WERI-Rb-1 (cell line): ENCODE measurements around the gene MTHFD2L.
A peak's percentile ranks its signal among the peaks of the same experiment; 100 is the strongest.

Experiments used
- DNase-seq: peaks from one replicate; pipeline ENCODE4 v3.0.0-alpha.2; 2020
- H3K27ac ChIP-seq: fragments of 250-450 bp; sonication (Bioruptor Pico); 2 replicates; pipeline ENCODE4 v1.5.1; 2020; ENCODE audit warnings: mild to moderate bottlenecking, moderate library complexity
- H3K27me3 ChIP-seq: fragments of 250-450 bp; sonication (Bioruptor Pico); 2 replicates; pipeline ENCODE4 v1.5.1; 2021; ENCODE audit warnings: mild to moderate bottlenecking, low read depth, moderate library complexity; ENCODE audit not compliant: insufficient read depth, severe bottlenecking
- H3K36me3 ChIP-seq: fragments of 250-450 bp; sonication (Bioruptor Pico); 2 replicates; pipeline ENCODE4 v1.5.1; 2020; ENCODE audit warnings: mild to moderate bottlenecking, moderate library complexity
- H3K4me3 ChIP-seq: 2 replicates; pipeline ENCODE4 v1.5.1; 2011; ENCODE audit warnings: low read depth, mild to moderate bottlenecking, control low read depth, low read length
- H3K9me3 ChIP-seq: fragments of 250-450 bp; sonication (Bioruptor Pico); 2 replicates; pipeline ENCODE4 v1.5.1; 2021; ENCODE audit warnings: mild to moderate bottlenecking, moderate library complexity; ENCODE audit not compliant: severe bottlenecking
- CTCF ChIP-seq: IDR thresholded peaks from 2 replicates; pipeline ENCODE4 v1.5.1; 2011; ENCODE audit warnings: low read depth, mild to moderate bottlenecking, control low read depth, inconsistent platforms, low read length

The MTHFD2L gene

DNA sequence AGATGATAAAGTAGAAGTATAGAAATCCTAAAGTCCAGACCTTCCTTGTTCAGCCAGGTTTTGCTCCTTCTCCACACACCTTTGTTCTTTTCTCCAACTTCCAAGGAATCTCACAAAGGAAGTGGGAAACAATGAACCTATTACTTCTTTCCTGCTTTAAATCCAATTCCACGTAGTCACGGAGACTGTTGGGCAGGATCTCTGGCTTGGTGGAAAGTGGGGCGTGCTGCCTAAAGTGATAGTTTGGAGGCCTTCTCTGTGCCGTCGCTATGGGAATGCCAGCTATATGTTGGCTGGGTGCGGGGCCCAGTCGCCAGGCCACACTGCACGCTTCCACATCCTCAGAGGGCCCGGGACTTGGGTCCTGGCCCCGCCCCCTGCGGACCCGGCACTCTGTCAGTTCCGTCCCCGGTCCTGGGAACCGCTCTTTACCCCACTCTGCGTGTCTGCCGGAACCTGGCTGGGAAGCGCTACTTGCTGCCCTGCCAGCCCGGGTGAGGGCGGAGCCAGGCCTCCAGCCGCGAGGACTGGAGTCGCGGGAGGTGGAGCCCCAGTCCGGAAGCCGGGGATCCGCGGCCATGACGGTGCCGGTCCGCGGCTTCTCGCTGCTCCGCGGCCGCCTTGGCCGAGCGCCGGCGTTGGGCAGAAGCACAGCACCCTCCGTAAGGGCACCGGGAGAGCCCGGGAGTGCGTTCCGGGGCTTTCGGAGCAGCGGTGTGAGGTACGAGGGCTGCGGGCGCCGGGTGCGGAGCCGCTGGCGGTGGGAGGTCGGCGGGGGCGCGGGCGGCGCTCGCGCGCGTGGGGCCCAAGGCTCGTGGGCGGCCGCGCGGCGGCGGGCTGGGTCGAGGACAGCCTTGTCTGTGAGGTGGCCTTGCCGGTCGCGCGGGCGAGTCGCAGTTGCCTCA, at the start of gene MTHFD2L:
Gene MTHFD2L, plus strand, starts transcription at position 558 of the 905 bp plus-strand sequence. Its CDS starts 21 bp downstream, at position 579.
- peak within 1 kb of the TSS; percentile 82 for H3K27ac ChIP-seq
- H3K36me3 ChIP-seq, result peaks cover 22% of the 10 kb centered on the region
- peak; percentile 97 for DNase-seq
- H3K4me3 ChIP-seq, result peak within 1 kb of the TSS; percentile 63
- no peaks in the 10 kb centered on the region for H3K27me3 ChIP-seq
- H3K9me3 ChIP-seq, result no peaks in the 10 kb centered on the region
- TF ChIP-seq CTCF, result no peak

DNA sequence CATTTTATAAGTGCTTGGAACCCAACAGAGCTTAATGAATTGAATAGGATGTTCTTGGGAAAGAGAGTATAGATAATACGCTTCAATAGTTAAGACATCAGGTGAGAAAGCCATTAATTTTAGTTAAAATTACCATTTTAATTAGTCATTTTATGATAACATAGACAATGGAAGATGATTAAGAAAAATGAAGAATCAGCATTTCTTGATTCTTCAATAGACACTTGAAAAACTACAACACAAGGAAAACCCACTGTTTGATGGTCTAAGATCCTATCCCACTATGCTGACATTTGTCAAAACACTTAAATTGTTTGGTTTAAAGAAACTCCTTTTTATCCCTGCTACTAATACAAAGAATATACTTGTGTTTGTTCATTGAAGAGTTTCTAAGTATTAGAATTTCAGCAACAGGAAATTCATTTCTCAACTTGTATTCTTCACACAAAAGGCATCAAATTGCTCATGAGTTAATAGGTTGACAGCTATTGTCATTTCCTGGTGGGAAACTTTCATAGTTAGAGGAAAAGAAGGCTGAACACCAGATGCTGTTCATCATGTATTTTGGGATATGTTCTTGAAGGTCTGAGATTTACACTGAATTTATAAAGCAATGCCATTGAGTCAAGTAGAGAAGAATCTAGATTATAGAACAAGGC, 49.3 kb upstream of the MTHFD2L start:
- no peak for TF ChIP-seq CTCF
- Histone ChIP-seq H3K27ac (no peak overlapping the region), H3K27me3 (no peaks in the 10 kb centered on the region), H3K9me3 (no peaks in the 10 kb centered on the region), H3K36me3 (no peaks in the 10 kb centered on the region), H3K4me3 (no peak overlapping the region)
- DNase-seq, result no peak

DNA sequence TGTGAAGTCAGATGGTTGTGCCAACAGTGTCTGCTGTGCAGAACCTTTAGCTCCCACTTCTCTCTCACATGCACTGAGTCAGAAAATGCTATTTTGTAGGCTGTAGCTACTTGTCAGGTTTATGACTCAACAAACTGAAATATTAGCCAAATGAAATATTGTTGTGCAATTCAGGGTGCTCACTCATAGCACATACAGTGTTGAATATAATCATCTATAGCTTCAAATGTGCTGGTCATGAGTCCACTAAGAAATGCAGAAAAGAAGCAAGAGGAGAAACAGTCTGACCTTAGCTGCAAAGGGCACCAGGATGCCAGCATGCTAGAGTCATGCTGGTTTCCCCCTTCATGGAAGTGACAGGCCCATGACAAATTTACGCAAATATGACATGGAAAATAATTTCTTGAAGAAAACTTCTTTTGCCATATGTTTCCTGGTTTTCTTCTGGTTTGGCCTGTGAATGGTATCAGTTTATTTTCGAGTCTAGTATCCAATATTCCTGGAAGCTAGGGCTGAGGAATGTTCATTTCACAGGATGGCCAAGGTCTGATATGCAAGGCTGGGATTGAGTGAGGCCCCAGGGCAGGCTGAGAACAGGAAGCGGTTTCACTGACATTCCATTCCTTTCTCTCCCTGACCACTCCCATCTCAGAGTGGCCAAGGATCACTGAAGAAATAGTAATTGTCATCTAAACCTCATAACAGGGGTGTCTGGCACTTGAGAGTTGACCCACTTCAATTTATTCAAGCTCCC, 48.6 kb upstream of the MTHFD2L start:
- no peak for DNase-seq
- H3K27ac ChIP-seq, result no peak overlapping the region
- no peak overlapping the region for H3K4me3 ChIP-seq
- no peaks in the 10 kb centered on the region for H3K9me3 ChIP-seq
- no peaks in the 10 kb centered on the region for H3K27me3 ChIP-seq
- no peaks in the 10 kb centered on the region for H3K36me3 ChIP-seq
- TF ChIP-seq CTCF, result no peak

DNA sequence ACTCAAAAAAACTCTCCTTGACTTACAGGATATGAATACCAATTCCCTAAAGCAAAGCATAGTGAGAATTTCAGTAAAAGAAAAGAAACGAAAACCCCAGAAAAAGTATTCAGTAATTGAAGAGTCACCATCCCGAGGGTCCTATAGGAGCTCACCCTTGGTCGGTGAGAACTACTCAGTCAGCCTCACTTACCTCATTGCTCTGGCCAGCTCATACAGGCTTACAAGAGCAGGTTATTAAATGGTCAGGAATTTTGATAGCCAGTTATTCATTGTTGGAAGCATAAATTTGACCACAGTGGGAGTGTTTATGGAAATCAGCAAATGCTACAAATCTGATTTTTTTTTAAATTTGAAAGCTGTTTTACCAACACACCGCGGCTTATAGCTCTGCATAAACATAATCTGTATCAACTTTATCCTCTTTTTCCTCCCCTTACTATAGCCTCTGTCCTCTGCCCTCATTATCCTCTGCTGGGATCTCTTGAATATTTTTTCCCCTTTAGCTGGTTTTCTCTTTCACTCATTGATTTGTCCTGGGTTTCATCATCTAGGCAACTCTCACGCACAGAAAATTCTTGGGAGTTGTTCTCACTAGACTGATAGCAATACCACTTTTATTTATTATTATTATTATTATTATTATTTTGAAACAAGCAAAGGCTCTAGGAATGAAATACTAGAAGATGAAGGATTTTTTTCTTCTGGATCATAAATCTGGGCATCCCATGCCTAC, 47.9 kb upstream of the MTHFD2L start:
- Histone ChIP-seq H3K27me3 (no peaks in the 10 kb centered on the region), H3K27ac (no peak overlapping the region), H3K4me3 (no peak overlapping the region), H3K9me3 (no peaks in the 10 kb centered on the region), H3K36me3 (no peaks in the 10 kb centered on the region)
- TF ChIP-seq CTCF, result no peak
- DNase-seq, result no peak

DNA sequence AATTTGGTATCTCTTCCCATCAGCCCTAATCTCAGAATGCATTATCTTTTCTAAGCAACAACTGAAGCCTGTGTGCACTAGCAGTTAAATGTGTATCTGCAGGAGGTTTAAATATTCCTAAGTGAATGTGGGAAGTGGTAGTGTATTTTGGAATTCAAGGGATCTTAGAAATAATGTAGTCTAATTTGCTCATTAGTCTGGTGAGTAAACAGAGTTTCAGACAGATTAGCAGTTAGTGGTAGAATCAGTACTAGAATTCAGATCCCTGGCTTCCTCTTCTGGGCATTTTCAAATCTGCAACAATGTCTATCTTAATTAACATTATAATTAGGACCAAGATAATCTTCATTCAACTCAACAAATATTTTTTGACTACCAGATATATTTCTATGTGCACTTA, 47.2 kb upstream of the MTHFD2L start:
- no peak for DNase-seq
- Histone ChIP-seq H3K36me3 (no peaks in the 10 kb centered on the region), H3K9me3 (no peaks in the 10 kb centered on the region), H3K27me3 (no peaks in the 10 kb centered on the region), H3K4me3 (no peak overlapping the region), H3K27ac (no peak overlapping the region)
- no peak for TF ChIP-seq CTCF
